Measurements from ENCODE around the gene GARNL3. TPM values are rescaled to one million over a fixed set of nuclear protein-coding genes. Genes with fewer than 3 reads are reported as not detected.

The GARNL3 gene
- total and polyA plus RNA-seq, 8 donors: 2.3 to 7.1 (median 3.4) TPM

DNA sequence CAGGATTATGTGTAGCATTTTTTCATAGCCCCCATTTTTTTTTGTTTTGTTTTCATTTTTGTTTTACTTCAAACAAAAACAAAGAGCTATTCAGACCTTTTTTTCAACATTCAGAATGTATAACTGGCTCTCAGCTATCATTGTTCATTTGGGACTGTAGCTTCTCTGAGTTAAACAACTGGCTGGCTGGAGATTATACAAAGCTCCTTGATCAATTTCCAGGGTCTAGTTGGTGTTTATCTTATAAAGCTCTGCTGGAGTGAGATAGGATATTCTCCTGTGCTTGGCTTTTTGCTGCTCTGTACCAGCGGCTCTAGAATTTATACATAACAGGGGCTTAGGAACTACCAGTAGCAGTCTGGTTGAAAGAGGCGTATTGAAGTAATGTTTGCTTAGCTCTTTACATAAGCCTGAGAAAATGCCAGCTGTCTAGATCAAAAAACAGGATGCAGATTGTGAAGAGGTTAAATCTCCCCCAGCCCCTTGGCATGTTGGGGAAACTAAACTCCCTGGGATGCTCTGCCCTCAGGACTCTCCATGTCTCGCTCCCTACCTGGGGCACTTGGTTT lies 15.2 kb downstream of the GARNL3 start:
- 54 to 57% methylated on average over 3 of the region's 3 CpGs for WGBS, 2 donors
- Histone ChIP-seq H3K4me3 (no peak overlapping the region), H3K36me3 (no peaks in the 10 kb centered on the region), H3K4me1 (peaks cover 0 to 9% (median 0%) of the 10 kb centered on the region in 3 donors), H3K27me3 (no peaks in the 10 kb centered on the region), H3K9me3 (no peaks in the 10 kb centered on the region), H3K27ac (peak overlapping the region; percentile 2 to 60 (median 32))
- ATAC-seq (peak; percentile 83 to 90 (median 86)), FAIRE-seq (no peak), DNase-seq (peak in 2 of 6 donors; percentile 20 to 25)
- TF ChIP-seq, protein P1, sequence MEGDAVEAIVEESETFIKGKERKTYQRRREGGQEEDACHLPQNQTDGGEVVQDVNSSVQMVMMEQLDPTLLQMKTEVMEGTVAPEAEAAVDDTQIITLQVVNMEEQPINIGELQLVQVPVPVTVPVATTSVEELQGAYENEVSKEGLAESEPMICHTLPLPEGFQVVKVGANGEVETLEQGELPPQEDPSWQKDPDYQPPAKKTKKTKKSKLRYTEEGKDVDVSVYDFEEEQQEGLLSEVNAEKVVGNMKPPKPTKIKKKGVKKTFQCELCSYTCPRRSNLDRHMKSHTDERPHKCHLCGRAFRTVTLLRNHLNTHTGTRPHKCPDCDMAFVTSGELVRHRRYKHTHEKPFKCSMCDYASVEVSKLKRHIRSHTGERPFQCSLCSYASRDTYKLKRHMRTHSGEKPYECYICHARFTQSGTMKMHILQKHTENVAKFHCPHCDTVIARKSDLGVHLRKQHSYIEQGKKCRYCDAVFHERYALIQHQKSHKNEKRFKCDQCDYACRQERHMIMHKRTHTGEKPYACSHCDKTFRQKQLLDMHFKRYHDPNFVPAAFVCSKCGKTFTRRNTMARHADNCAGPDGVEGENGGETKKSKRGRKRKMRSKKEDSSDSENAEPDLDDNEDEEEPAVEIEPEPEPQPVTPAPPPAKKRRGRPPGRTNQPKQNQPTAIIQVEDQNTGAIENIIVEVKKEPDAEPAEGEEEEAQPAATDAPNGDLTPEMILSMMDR (IDR thresholded peaks at IDR 0.05): no peak
- intact Hi-C loops (cut with DNase I): no loop called here

DNA sequence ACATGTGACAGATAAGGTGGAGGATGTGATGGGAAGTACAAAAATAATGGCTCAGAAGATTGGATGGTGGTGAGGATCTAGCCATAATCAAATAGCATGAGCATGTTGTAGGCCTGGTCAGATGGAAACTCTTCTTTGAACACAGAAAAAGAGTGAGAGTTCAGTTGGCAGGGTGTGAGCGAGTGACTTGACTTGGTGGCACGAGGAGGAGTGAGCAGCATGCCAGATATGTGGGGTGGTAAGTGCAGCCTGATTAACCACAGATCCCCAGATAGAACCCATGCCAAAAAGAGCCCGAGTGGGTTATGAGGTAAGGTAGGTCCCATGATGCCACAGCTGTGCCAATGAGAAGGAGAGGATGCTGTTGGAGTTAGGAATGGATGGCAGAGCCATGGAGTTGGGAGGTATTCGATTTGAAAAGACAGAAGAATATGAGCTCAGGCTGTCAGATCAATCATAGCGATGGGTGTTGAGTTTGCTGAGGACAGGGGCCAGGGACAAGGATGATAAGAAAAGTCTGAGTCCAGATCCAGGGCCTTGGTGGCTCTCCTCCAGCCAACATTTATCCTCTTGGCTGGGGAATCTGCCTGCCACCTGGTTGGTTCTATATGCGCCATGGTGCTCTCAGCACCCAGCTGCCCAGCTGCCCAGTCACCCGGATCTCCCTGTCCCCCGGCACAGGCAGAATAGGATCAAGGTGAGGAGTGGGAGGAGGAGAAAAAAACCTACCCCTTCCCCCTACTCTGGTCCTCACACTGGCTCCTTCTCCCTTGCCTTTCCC lies 16.5 kb downstream of the GARNL3 start:
- Histone ChIP-seq H3K9me3 (no peaks in the 10 kb centered on the region), H3K4me1 (peaks cover 0 to 9% (median 0%) of the 10 kb centered on the region in 3 donors), H3K36me3 (no peaks in the 10 kb centered on the region), H3K4me3 (no peak overlapping the region), H3K27me3 (no peaks in the 10 kb centered on the region), H3K27ac (no peak overlapping the region)
- FAIRE-seq: no peak
- intact Hi-C loops (cut with DNase I): no loop called here
- peak in 1 of 6 donors; percentile 22 for DNase-seq
- TF ChIP-seq, protein P1 (IDR thresholded peaks at IDR 0.05): no peak
- ATAC-seq: peak in 3 of 4 donors; percentile 17 to 59 (median 36)
- WGBS, 2 donors: 57 to 60% methylated on average over 8 of the region's 8 CpGs

DNA sequence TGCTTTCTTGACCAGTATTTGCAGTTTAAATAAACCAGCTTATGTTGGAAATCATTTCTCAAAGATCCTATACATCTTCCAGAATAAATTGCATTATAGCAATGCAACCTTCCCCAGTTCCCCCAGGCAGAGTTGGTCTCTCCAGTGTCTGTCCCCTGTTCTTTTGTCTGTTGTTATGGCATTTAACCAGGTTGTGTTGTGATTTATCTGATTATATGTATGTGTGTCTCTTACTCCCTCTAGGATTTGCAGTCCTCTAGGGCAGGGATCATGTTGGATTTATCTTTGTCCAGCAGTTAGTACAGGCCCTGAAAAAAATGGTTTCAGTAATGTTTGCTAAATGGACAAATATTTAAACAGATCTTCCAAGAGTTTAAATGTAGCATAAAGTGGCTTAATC lies 17.3 kb downstream of the GARNL3 start:
- Histone ChIP-seq H3K9me3 (no peaks in the 10 kb centered on the region), H3K4me3 (no peak overlapping the region), H3K36me3 (no peaks in the 10 kb centered on the region), H3K27me3 (no peaks in the 10 kb centered on the region), H3K27ac (no peak overlapping the region), H3K4me1 (peaks cover 0 to 9% (median 0%) of the 10 kb centered on the region in 3 donors)
- intact Hi-C loops (cut with DNase I): no loop called here
- ATAC-seq: no peak
- DNase-seq: no peak
- TF ChIP-seq, protein P1 (IDR thresholded peaks at IDR 0.05): no peak
- FAIRE-seq: no peak

DNA sequence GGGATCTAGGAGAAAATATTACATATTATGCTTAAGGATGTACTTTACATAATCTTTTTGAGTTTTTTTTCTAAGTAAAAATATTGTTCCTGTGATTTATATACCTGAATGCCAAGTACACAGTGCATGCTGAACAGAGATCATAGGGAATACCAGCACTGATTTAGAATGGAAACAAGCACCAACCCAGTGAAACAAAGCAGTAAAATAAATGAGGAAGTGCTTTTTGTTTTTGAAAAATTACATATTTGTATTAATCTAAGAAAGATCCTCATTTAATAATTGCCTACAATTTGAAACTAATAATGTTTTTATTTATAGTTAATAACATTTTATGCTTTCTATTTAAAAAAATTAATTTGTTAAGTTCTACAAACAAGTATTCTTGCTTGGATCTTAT lies 18.0 kb downstream of the GARNL3 start:
- H3K27ac ChIP-seq: no peak overlapping the region
- ATAC-seq (no peak), FAIRE-seq (no peak), DNase-seq (no peak)
- H3K4me1 ChIP-seq: peaks cover 0 to 9% (median 0%) of the 10 kb centered on the region in 3 donors
- intact Hi-C loops (cut with DNase I): no loop called here
- H3K4me3 ChIP-seq: no peak overlapping the region
- TF ChIP-seq, protein P1 (IDR thresholded peaks at IDR 0.05): no peak
- H3K36me3 ChIP-seq: no peaks in the 10 kb centered on the region
- H3K9me3 ChIP-seq: no peaks in the 10 kb centered on the region
- H3K27me3 ChIP-seq: no peaks in the 10 kb centered on the region

DNA sequence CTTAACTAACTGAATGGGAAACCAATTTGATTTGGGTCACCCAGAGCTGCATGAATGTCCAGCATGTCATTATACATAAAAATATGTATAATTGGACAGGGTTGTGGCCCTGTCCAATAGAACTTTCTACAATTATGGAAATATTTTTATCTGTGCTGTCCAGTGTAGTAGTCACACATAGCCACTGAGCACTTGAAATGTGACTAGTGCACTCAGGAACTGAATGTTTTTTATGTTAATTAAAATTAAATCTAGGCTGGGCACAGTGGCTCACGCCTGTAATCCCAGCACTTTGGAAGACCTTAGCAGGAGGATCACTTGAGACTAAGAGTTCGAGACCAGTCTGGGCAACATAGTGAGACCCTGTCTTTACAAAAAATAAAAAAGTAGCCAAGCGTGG lies 18.6 kb downstream of the GARNL3 start:
- intact Hi-C loops (cut with DNase I): no loop called here
- Histone ChIP-seq H3K4me3 (no peak overlapping the region), H3K9me3 (no peaks in the 10 kb centered on the region), H3K36me3 (no peaks in the 10 kb centered on the region), H3K4me1 (peaks cover 0 to 9% (median 0%) of the 10 kb centered on the region in 3 donors), H3K27me3 (no peaks in the 10 kb centered on the region), H3K27ac (no peak overlapping the region)
- TF ChIP-seq, protein P1 (IDR thresholded peaks at IDR 0.05): no peak
- FAIRE-seq: no peak
- no peak for ATAC-seq
- WGBS, 2 donors: 94 to 100% methylated on average over 3 of the region's 3 CpGs
- DNase-seq: no peak

Measured in pancreas (tissue), 10 donors.